GM21737 (cell line): ENCODE data around the gene RAD51C.
"Not testable (repeated sequence)": the region's sequence is repeated elsewhere in the genome, so short reads cannot be mapped to it uniquely, and the experiment has no call there.

ENCODE experiments used
- ATAC-seq: cut with Tn5 transposase; IDR thresholded peaks from one replicate; pipeline ENCODE4 v1.9.1; 2021; ENCODE audit warnings: mild to moderate bottlenecking, moderate library complexity; ENCODE audit not compliant: unreplicated experiment

The RAD51C gene

GRCh38 chr17:58692239-58693055 is at the start of gene RAD51C:
Gene RAD51C (plus strand): TSS chr17:58692602. CDS start chr17:58692644, 42 bp downstream.
- ATAC-seq, result peak; percentile 94

- no peak for ATAC-seq
Measured at GRCh38 chr17:58643147-58643546, 49.3 kb upstream of the RAD51C start.

GRCh38 chr17:58648236-58648635 is 44.2 kb upstream of the RAD51C start:
- no peak for ATAC-seq

GRCh38 chr17:58657962-58658803 is 34.2 kb upstream of the RAD51C start:
- not testable (repeated sequence) for ATAC-seq

- ATAC-seq, result peak; percentile 73
Measured at GRCh38 chr17:58658804-58659713, 33.3 kb upstream of the RAD51C start.

GRCh38 chr17:58659714-58660084 is 32.7 kb upstream of the RAD51C start:
- ATAC-seq, result not testable (repeated sequence)

- no peak for ATAC-seq
Measured at GRCh38 chr17:58660621-58661020, 31.8 kb upstream of the RAD51C start.

GRCh38 chr17:58661499-58661898 is 30.9 kb upstream of the RAD51C start:
- no peak for ATAC-seq

GRCh38 chr17:58664302-58664701 is 28.1 kb upstream of the RAD51C start:
- ATAC-seq, result no peak

- no peak for ATAC-seq
Measured at GRCh38 chr17:58665946-58666857, 26.2 kb upstream of the RAD51C start.

- no peak for ATAC-seq
Measured at GRCh38 chr17:58666858-58667267, 25.5 kb upstream of the RAD51C start.

- no peak for ATAC-seq
Measured at GRCh38 chr17:58667934-58668597, 24.3 kb upstream of the RAD51C start.

GRCh38 chr17:58668598-58668935 is 23.8 kb upstream of the RAD51C start:
- no peak for ATAC-seq

- no peak for ATAC-seq
Measured at GRCh38 chr17:58669853-58670252, 22.5 kb upstream of the RAD51C start.

GRCh38 chr17:58671969-58672368 is 20.4 kb upstream of the RAD51C start:
- no peak for ATAC-seq

- no peak for ATAC-seq
Measured at GRCh38 chr17:58677194-58677880, 15.1 kb upstream of the RAD51C start.

GRCh38 chr17:58678287-58678686 is 14.1 kb upstream of the RAD51C start:
- not testable (repeated sequence) for ATAC-seq

- ATAC-seq, result no peak
Measured at GRCh38 chr17:58679263-58680037, 13.0 kb upstream of the RAD51C start.
